HUES6 (cell line): ENCODE data around the gene BCAR3.

ENCODE experiments used
- H3K27ac ChIP-seq: 2 replicates; pipeline ENCODE4 v1.7.0; 2013; ENCODE audit warnings: low read depth, mild to moderate bottlenecking, low read length, inconsistent platforms
- H3K27me3 ChIP-seq: 2 replicates; pipeline ENCODE4 v1.6.1; 2013; ENCODE audit warnings: low read length; ENCODE audit not compliant: control insufficient read depth, insufficient read depth
- H3K36me3 ChIP-seq: 2 replicates; pipeline ENCODE4 v1.6.1; 2013; ENCODE audit warnings: low read length; ENCODE audit not compliant: control insufficient read depth, insufficient read depth
- H3K4me1 ChIP-seq: 2 replicates; pipeline ENCODE4 v1.6.1; 2013; ENCODE audit warnings: low read length; ENCODE audit not compliant: control insufficient read depth, insufficient read depth
- H3K4me3 ChIP-seq: 2 replicates; pipeline ENCODE4 v1.5.1; 2013; ENCODE audit warnings: low read depth, low read length
- H3K9ac ChIP-seq: one replicate; pipeline ENCODE4 v1.6.1; 2013; ENCODE audit warnings: mild to moderate bottlenecking, low read length
- H3K9me3 ChIP-seq: 2 replicates; pipeline ENCODE4 v1.6.1; 2013; ENCODE audit warnings: low read depth, low read length; ENCODE audit not compliant: control insufficient read depth, insufficient read depth

Gene BCAR3

DNA sequence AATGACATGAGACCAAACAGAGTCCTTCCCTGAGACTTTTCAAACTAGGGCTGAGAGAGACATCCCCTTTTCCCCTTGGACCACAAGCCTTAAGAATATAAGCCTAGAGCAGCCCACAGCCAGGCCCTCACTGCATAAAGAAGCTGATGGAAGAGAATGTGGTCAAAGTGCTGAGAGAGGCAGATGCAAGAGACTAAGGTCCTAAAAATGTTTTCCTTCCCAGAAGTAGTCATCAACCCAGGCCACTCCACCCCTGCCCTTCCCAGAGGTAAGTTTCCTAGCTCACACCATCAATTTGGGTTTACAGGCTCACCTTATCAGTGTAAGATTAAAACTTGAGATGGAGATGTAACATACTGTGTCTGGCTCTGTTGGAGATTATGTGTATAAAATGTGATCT, 58.2 kb downstream of the BCAR3 start:
- no peaks in the 10 kb centered on the region for H3K9me3 ChIP-seq
- no peaks in the 10 kb centered on the region for H3K36me3 ChIP-seq
- no peak overlapping the region for H3K4me3 ChIP-seq
- peaks cover 37% of the 10 kb centered on the region for H3K4me1 ChIP-seq
- H3K9ac ChIP-seq = no peak overlapping the region
- no peaks in the 10 kb centered on the region for H3K27me3 ChIP-seq
- no peak overlapping the region for H3K27ac ChIP-seq

- Histone ChIP-seq H3K27me3 (no peaks in the 10 kb centered on the region), H3K9ac (no peak overlapping the region), H3K4me3 (no peak overlapping the region), H3K27ac (no peak overlapping the region), H3K36me3 (no peaks in the 10 kb centered on the region), H3K9me3 (no peaks in the 10 kb centered on the region), H3K4me1 (peaks cover 56% of the 10 kb centered on the region)
Observed at GRCh38 chr1:93621246-93621645, 60.4 kb downstream of the BCAR3 start.

DNA sequence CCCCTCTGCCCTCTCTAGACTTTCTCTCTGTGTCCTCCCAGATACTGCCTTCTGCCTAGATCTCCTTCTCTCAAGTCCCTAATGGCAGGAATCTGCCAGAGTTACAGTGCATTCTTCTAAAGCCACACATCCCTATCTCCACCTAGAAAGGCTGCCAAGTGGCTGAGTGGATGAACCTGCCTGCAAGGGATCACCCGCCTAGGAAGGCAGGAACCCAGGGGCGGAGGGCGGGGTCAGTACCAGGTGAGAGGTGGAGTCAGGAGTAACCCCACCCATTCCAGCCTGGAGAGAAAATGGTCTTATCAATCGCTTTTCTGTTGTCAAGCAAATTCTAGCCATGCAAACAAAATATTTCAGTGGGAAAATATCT, 60.8 kb downstream of the BCAR3 start:
- H3K27ac ChIP-seq = no peak overlapping the region
- H3K4me1 ChIP-seq = peaks cover 56% of the 10 kb centered on the region
- no peaks in the 10 kb centered on the region for H3K36me3 ChIP-seq
- H3K4me3 ChIP-seq = no peak overlapping the region
- H3K9ac ChIP-seq = no peak overlapping the region
- no peaks in the 10 kb centered on the region for H3K27me3 ChIP-seq
- no peaks in the 10 kb centered on the region for H3K9me3 ChIP-seq

GRCh38 chr1:93620172-93620840, 61.3 kb downstream of the BCAR3 start:
- H3K9me3 ChIP-seq = no peaks in the 10 kb centered on the region
- H3K4me3 ChIP-seq = no peak overlapping the region
- H3K36me3 ChIP-seq = no peaks in the 10 kb centered on the region
- no peak overlapping the region for H3K9ac ChIP-seq
- no peak overlapping the region for H3K27ac ChIP-seq
- H3K27me3 ChIP-seq = no peaks in the 10 kb centered on the region
- H3K4me1 ChIP-seq = peaks cover 56% of the 10 kb centered on the region

DNA sequence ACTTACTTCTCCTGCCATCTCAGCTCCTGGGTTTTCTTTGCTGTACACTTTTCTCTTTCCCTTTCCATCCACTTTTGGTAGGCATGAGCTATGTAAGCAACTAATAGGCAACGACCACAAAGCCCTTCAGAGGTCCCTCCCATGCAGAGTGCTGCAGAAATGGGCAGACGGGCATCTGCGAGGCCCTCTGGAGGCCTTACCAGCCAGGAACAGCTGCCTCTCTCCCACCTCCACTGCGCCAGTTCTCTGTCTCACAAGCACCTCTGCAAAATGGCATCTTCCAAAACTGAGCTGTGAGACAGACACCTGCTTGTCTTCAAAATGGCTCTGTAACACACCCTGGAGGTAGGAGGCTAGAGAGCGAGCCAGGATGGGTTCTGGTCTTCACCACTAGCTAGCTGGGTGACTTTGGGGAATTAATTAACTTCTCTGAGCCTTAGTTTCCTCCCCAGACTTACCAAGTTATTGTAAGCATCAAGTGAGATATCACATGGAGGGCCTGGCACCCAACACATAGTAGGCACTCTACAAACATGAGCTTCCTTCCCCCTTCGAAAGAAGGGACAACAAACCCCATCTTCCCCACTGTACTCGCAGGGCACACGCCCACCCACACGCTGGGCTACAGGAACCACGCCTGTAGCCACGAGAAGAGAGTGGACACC, 62.0 kb downstream of the BCAR3 start:
- H3K27me3 ChIP-seq = no peaks in the 10 kb centered on the region
- no peak overlapping the region for H3K27ac ChIP-seq
- no peak overlapping the region for H3K9ac ChIP-seq
- H3K9me3 ChIP-seq = no peaks in the 10 kb centered on the region
- H3K4me3 ChIP-seq = no peak overlapping the region
- peaks cover 61% of the 10 kb centered on the region for H3K4me1 ChIP-seq
- H3K36me3 ChIP-seq = no peaks in the 10 kb centered on the region

GRCh38 chr1:93617670-93618499, 63.8 kb downstream of the BCAR3 start:
- Histone ChIP-seq H3K9ac (peak overlapping the region; percentile 58), H3K9me3 (no peaks in the 10 kb centered on the region), H3K27ac (peak overlapping the region; percentile 91), H3K36me3 (no peaks in the 10 kb centered on the region), H3K4me3 (no peak overlapping the region), H3K4me1 (peaks cover 69% of the 10 kb centered on the region), H3K27me3 (no peaks in the 10 kb centered on the region)

- no peaks in the 10 kb centered on the region for H3K36me3 ChIP-seq
- no peak overlapping the region for H3K4me3 ChIP-seq
- H3K4me1 ChIP-seq = peaks cover 63% of the 10 kb centered on the region
- H3K27ac ChIP-seq = peak overlapping the region; percentile 91
- peak overlapping the region; percentile 58 for H3K9ac ChIP-seq
- H3K27me3 ChIP-seq = no peaks in the 10 kb centered on the region
- no peaks in the 10 kb centered on the region for H3K9me3 ChIP-seq
Observed at GRCh38 chr1:93616996-93617669, 64.5 kb downstream of the BCAR3 start.

- H3K4me1 ChIP-seq = peaks cover 61% of the 10 kb centered on the region
- H3K9me3 ChIP-seq = no peaks in the 10 kb centered on the region
- peak overlapping the region; percentile 91 for H3K27ac ChIP-seq
- H3K4me3 ChIP-seq = peak overlapping the region; percentile 4; the same call in 1 of the 2 replicates
- H3K9ac ChIP-seq = peak overlapping the region; percentile 58
- H3K27me3 ChIP-seq = no peaks in the 10 kb centered on the region
- no peaks in the 10 kb centered on the region for H3K36me3 ChIP-seq
Observed at GRCh38 chr1:93616221-93616995, 65.2 kb downstream of the BCAR3 start.

DNA sequence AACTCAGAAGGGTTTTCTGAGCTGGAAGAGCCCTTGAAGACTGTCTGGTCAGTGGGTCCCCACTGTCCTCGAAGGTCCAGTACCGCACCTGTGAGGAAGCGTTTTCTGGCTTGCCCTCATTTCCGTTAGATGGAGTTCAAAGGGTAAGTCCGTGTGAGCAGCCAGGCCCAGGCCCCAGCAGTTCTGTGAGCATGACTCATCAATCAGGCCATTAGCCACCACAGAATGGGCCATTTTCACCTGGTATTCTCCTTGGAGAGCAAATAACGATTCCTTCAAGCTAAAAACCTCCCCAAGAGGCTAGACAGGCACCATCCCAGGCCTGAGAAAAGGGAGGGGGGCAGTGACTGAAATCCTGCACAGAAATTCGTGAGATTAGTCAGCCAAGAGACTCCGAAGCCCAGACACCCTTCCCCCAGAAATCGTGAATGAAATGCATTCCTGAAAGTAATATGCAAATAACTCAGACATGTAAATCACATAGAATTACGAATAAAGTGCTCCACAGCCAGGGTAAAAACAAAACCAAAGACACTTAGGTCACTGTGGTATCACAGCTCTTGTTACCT, 66.0 kb downstream of the BCAR3 start:
- peak overlapping the region; percentile 4; the same call in 1 of the 2 replicates for H3K4me3 ChIP-seq
- H3K36me3 ChIP-seq = no peaks in the 10 kb centered on the region
- peak overlapping the region; percentile 91 for H3K27ac ChIP-seq
- no peaks in the 10 kb centered on the region for H3K9me3 ChIP-seq
- peak overlapping the region; percentile 58 for H3K9ac ChIP-seq
- H3K27me3 ChIP-seq = no peaks in the 10 kb centered on the region
- peaks cover 61% of the 10 kb centered on the region for H3K4me1 ChIP-seq

GRCh38 chr1:93614986-93615581, 66.6 kb downstream of the BCAR3 start:
- Histone ChIP-seq H3K9me3 (no peaks in the 10 kb centered on the region), H3K9ac (peak overlapping the region; percentile 58), H3K36me3 (no peaks in the 10 kb centered on the region), H3K4me1 (peaks cover 61% of the 10 kb centered on the region), H3K27ac (peak overlapping the region; percentile 91), H3K4me3 (no peak overlapping the region; the same call in 1 of the 2 replicates), H3K27me3 (no peaks in the 10 kb centered on the region)
